Right lobe of liver (tissue), 4 donors: ENCODE measurements around the gene RPL31.

Experiments
- CTCF ChIP-seq, 4 donors: fragments of 200-600 bp in 3 of 4; fragments of 450-650 bp in 1 of 4; IDR thresholded peaks; one replicate each; pipeline versions ENCODE4 v1.5.1 to v1.8.0; 2016 to 2022; ENCODE audit warnings: antibody characterized with exemption in 4 of 4, mild to moderate bottlenecking in 2 of 4
- POLR2A ChIP-seq: fragments of 450-650 bp; IDR thresholded peaks from one replicate; pipeline ENCODE4 v1.6.1; 2017; ENCODE audit warnings: antibody characterized with exemption, mild to moderate bottlenecking
- donor health status: DM: no; HTN: no; CAD: no.
- donor health status: DM: no; HTN: no; CAD: no.
- donor health status: DM: no; HTN: yes; CAD: no.

DNA sequence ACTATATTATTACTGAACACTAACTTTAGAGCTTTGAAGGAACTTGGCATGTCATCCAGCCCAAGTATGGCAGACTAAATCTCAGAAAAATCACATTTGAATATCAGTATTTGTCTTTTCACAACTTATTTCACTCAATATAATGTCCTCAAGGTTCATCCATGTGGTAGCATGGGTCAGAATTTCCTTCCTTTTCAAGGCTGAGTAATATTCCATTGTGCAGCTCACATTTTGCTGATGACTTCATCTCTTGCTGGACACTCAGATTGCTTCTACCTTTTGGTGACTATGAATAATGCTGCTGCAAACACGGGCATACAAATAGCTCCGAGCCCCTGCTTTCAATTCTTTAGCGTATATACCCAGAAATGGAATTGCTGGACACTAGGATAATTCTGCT lies 46.7 kb downstream of the RPL31 start:
- TF ChIP-seq POLR2A (no peak), CTCF (IDR thresholded peaks at IDR 0.05) (no peak)
